ENCODE data around the gene ABL1.
"Not testable (repeated sequence)": the region's sequence is repeated elsewhere in the genome, so short reads cannot be mapped to it uniquely, and the experiment has no call there.

ABL1 gene

DNA sequence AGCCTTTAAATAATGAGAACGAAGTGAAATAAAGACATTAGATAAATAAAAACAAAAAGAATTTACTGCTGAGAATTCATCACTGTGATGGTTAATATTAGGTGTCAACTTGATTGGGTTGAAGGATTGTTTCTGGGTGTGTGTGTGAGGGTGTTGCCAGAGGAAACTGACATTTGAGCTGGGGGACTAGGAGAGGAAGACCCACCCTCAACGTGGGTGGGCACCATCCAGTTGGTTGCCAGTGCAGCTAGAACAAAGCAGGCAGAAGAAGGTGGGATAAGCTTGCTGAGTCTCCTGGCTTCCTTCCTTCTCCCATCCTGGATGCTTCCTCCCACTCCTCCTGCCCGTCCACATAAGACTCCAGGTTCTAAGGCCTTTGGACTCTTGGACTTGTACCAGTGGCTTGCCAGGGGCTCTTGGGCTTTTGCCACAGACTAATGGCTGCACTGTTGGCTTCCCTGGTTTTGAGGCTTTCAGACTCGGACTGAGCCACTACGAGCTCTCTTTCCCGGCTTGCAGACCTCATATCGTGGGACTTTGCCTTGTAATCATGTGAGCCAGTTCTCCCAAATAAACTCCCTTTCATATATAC, 43.7 kb upstream of the ABL1 start:
- TF ChIP-seq, protein P1, sequence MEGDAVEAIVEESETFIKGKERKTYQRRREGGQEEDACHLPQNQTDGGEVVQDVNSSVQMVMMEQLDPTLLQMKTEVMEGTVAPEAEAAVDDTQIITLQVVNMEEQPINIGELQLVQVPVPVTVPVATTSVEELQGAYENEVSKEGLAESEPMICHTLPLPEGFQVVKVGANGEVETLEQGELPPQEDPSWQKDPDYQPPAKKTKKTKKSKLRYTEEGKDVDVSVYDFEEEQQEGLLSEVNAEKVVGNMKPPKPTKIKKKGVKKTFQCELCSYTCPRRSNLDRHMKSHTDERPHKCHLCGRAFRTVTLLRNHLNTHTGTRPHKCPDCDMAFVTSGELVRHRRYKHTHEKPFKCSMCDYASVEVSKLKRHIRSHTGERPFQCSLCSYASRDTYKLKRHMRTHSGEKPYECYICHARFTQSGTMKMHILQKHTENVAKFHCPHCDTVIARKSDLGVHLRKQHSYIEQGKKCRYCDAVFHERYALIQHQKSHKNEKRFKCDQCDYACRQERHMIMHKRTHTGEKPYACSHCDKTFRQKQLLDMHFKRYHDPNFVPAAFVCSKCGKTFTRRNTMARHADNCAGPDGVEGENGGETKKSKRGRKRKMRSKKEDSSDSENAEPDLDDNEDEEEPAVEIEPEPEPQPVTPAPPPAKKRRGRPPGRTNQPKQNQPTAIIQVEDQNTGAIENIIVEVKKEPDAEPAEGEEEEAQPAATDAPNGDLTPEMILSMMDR (IDR thresholded peaks at IDR 0.05), result no peak
- Histone ChIP-seq H3K4me3 (ENCODE audit: low read depth, low read length) (no peak overlapping the region), H3K4me1 (no peaks in the 10 kb centered on the region), H3K27ac (no peak overlapping the region), H3K4me2 (ENCODE audit: low read length) (no peak overlapping the region), H3K79me2 (peaks cover 31% of the 10 kb centered on the region), H3K36me3 (ENCODE audit: control insufficient read depth, insufficient read depth, low read length) (no peaks in the 10 kb centered on the region), H3K9me3 (ENCODE audit: control insufficient read depth, low read length) (no peaks in the 10 kb centered on the region), H2AFZ (no peak overlapping the region), H3K9ac (no peak overlapping the region), H3K27me3 (ENCODE audit: control insufficient read depth, insufficient read depth, low read length) (no peaks in the 10 kb centered on the region)

DNA sequence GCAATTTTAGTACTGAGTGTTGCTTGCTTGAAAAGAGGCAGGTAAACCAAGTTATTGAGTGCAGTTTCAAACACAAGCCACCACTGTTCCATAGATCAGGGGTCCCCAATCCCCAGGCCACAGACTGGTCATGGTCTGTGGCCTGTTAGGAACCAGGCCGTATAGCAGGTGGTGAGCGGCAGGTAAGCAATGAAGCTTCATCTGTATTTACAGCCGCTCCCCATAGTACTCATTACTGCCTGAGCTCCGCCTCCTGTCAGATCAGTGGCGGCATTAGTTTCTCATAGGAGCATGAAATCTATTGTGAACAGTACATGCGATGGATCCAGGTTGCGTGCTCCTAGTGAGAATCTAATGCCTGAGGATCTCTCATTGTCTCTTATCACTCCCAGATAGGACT, 41.5 kb upstream of the ABL1 start:
- Histone ChIP-seq H3K9me3 (ENCODE audit: control insufficient read depth, low read length) (no peaks in the 10 kb centered on the region), H3K36me3 (ENCODE audit: control insufficient read depth, insufficient read depth, low read length) (no peaks in the 10 kb centered on the region), H3K27ac (no peak overlapping the region), H3K4me3 (ENCODE audit: low read depth, low read length) (no peak overlapping the region), H3K4me1 (no peaks in the 10 kb centered on the region), H3K27me3 (ENCODE audit: control insufficient read depth, insufficient read depth, low read length) (no peaks in the 10 kb centered on the region), H3K79me2 (peaks cover 16% of the 10 kb centered on the region), H3K9ac (no peak overlapping the region), H3K4me2 (ENCODE audit: low read length) (no peak overlapping the region), H2AFZ (no peak overlapping the region)
- TF ChIP-seq, protein P1 (IDR thresholded peaks at IDR 0.05), result no peak

DNA sequence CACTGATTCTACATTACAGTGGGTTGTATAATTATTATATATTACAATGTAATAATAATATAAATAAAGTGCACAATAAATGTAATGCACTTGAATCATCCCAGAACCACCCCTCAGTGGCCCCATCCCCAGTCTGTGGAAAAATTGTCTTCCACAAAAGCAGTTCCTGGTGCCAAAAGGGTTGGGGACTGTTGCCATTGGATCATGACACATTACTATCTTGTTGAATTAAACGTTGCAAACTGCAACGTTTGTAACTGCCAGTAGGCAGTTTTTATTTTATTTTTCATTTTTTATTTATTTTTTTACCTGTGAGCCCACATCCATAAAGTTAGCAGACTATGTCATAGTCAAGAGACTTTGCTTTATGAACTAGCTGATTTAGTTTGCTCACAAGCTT, 41.0 kb upstream of the ABL1 start:
- peaks cover 15% of the 10 kb centered on the region for H3K79me2 ChIP-seq
- H3K4me2 ChIP-seq (ENCODE audit: low read length); H3K36me3 ChIP-seq (ENCODE audit: control insufficient read depth, insufficient read depth, low read length); H3K9me3 ChIP-seq (ENCODE audit: control insufficient read depth, low read length); H3K4me1 ChIP-seq; H3K27me3 ChIP-seq (ENCODE audit: control insufficient read depth, insufficient read depth, low read length); H2AFZ ChIP-seq; H3K4me3 ChIP-seq (ENCODE audit: low read depth, low read length); H3K27ac ChIP-seq; H3K9ac ChIP-seq: not testable (repeated sequence)

DNA sequence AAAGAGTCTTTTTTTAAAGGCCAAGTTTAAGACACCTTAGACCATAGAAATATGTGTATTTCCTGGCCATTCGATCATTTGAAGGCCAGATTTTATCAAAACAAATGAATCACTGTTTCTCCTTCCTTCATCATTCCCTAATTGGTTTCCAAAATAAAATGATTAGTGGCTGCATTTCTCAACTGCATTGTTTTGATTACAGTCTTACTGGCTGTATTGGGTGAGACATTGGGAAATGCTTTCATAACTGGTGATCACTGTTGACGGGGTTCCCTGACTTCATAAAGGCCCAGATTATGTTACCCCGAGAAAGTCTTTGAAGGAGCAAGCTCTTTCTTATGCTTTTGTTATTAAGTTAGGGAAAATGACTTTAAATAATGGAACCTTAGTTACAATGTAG, 40.6 kb upstream of the ABL1 start:
- not testable (repeated sequence) for H3K4me1 ChIP-seq; H3K27me3 ChIP-seq (ENCODE audit: control insufficient read depth, insufficient read depth, low read length); H3K4me2 ChIP-seq (ENCODE audit: low read length); H3K9me3 ChIP-seq (ENCODE audit: control insufficient read depth, low read length); H3K36me3 ChIP-seq (ENCODE audit: control insufficient read depth, insufficient read depth, low read length); H2AFZ ChIP-seq; H3K4me3 ChIP-seq (ENCODE audit: low read depth, low read length); H3K9ac ChIP-seq; H3K27ac ChIP-seq
- H3K79me2 ChIP-seq, result peaks cover 11% of the 10 kb centered on the region

DNA sequence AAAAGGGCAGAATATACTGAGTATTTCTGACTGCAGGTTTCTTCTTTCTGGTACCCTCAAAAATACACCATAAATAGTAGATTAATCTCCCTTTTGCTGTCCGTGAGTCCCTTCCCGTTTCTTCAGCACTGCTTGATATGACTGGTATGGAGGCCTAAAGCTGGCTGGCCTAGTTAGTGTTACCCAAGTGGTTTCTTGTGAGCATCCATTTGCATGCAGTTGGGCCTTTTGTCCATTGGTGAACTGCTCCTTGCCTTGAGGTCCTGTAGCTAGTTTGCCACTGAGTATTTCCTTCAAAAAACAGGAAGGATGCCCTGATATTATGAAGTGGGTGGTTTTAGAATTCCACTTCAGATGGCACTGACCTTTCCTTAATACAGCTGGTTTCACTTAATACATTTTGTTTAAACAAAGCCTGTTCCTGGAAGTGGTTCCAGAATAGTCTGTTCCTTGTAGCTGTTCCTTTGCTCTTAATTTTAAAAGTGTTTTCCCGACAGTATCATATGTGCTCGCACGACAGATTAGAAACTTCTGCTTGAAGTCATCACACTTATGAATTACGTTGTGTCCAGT, 40.0 kb upstream of the ABL1 start:
- TF ChIP-seq, protein P1 (IDR thresholded peaks at IDR 0.05), result no peak
- Histone ChIP-seq H3K9ac (no peak overlapping the region), H3K27me3 (ENCODE audit: control insufficient read depth, insufficient read depth, low read length) (no peaks in the 10 kb centered on the region), H3K4me1 (no peaks in the 10 kb centered on the region), H3K9me3 (ENCODE audit: control insufficient read depth, low read length) (no peaks in the 10 kb centered on the region), H3K79me2 (peaks cover 8% of the 10 kb centered on the region), H3K4me3 (ENCODE audit: low read depth, low read length) (no peak overlapping the region), H3K36me3 (ENCODE audit: control insufficient read depth, insufficient read depth, low read length) (no peaks in the 10 kb centered on the region), H3K4me2 (ENCODE audit: low read length) (no peak overlapping the region), H2AFZ (no peak overlapping the region), H3K27ac (no peak overlapping the region)

DNA sequence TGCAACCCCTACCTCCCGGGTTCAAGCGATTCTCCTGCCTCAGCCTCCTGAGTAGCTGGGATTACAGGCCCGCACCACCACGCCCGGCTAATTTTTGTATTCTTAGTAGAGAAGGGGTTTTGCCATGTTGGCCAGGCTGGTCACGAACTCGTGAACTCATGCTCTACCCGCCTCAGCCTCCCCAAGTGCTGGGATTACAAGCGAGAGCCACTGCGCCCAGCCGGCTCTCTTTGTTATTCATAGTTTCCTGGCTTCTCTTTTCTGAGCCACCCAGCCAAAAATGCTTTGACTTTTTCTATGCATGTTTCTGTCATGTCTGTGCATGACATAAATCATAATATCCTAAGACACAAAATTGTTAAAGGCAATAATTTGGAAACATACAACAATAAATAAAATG, 31.9 kb upstream of the ABL1 start:
- not testable (repeated sequence) for H3K36me3 ChIP-seq (ENCODE audit: control insufficient read depth, insufficient read depth, low read length); H3K27me3 ChIP-seq (ENCODE audit: control insufficient read depth, insufficient read depth, low read length)
- H3K79me2 ChIP-seq, result peaks cover 11% of the 10 kb centered on the region

More for the DNA sequence above, 31.9 kb upstream of the ABL1 start:
- H3K4me1 ChIP-seq; H3K9me3 ChIP-seq (ENCODE audit: control insufficient read depth, low read length); H3K27ac ChIP-seq; H2AFZ ChIP-seq; H3K9ac ChIP-seq; H3K4me2 ChIP-seq (ENCODE audit: low read length); H3K4me3 ChIP-seq (ENCODE audit: low read depth, low read length): not testable (repeated sequence)
